Measurements from ENCODE around the gene APOA4. TPM values are rescaled to one million over a fixed set of nuclear protein-coding genes. Genes with fewer than 3 reads are reported as not detected.

Gene APOA4
- total and polyA plus RNA-seq, 2 of the 13 experiments (the other 11 are each of a cell fraction or from before 2014, with no cell fraction given): 3.8 to 7.2 TPM

DNA sequence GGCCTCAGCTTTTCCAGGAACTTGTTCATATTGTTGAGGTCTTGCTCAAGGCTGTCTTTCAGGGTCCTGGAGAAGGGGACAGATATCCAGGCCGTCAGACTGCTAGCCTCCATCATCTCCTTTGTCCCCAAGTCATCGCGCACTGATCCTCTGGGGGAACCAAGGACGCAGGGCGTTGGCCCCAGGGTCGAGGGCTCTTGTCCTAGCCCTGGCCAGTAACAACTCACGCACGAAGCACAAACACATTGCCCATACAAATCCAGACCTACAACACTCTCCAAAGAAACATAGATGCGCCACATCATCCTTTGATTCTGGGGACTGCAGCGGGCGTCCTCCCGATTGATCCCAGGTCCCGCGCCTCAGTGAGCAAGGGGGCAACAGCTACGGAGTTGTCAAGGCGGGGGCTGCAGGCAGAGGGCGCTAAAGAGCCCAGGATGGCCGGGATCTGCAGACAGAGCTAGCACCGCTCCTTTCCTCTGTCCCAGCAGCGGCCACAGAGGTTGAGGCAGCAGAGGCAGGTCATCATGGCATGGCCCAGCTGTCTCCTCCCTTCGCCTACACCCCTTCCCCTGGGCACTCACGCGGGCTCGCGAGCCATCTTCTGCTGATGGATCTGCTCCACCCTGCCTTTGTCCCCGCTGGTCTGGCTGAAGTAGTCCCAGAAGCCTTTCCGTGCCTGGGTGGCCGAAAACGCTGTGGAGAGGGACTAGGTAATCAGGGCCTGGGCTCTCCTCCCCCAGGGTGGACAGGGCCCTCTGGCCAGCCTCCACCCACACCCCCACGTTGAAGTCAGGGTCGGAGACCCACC lies 31.9 kb downstream of the APOA4 start (continued):
- no peak for TF ChIP-seq SOX13 (IDR thresholded peaks at IDR 0.05)
- peak in 1 of 2 experiments; percentile 49; a peak in 1 of 4 replicates for TF ChIP-seq SOX13 (CRISPR knock-in tag; conservative IDR thresholded peaks at IDR 0.05 in 1 of 2, IDR thresholded peaks at IDR 0.05 in 1 of 2)
- TF ChIP-seq SRSF9 (IDR thresholded peaks at IDR 0.05; ENCODE audit: borderline replicate concordance, insufficient read depth, low read depth, low read length, poor library complexity, severe bottlenecking): no peak
- TF ChIP-seq GTF2F1 (IDR thresholded peaks at IDR 0.05; ENCODE audit: low read length): no peak
- TF ChIP-seq ZNF570 (CRISPR knock-in tag; IDR thresholded peaks at IDR 0.05; ENCODE audit: borderline replicate concordance): no peak
- no peak for TF ChIP-seq ZNF878 (CRISPR knock-in tag; IDR thresholded peaks at IDR 0.05)
- TF ChIP-seq PPARG (CRISPR knock-in tag; conservative IDR thresholded peaks at IDR 0.05): peak; percentile 44; the same call in 1 of the 2 replicates
- peak; percentile 65; the same call in 1 of the 2 replicates for TF ChIP-seq ZNF772 (CRISPR knock-in tag; IDR thresholded peaks at IDR 0.05)
- TF ChIP-seq, protein P1, sequence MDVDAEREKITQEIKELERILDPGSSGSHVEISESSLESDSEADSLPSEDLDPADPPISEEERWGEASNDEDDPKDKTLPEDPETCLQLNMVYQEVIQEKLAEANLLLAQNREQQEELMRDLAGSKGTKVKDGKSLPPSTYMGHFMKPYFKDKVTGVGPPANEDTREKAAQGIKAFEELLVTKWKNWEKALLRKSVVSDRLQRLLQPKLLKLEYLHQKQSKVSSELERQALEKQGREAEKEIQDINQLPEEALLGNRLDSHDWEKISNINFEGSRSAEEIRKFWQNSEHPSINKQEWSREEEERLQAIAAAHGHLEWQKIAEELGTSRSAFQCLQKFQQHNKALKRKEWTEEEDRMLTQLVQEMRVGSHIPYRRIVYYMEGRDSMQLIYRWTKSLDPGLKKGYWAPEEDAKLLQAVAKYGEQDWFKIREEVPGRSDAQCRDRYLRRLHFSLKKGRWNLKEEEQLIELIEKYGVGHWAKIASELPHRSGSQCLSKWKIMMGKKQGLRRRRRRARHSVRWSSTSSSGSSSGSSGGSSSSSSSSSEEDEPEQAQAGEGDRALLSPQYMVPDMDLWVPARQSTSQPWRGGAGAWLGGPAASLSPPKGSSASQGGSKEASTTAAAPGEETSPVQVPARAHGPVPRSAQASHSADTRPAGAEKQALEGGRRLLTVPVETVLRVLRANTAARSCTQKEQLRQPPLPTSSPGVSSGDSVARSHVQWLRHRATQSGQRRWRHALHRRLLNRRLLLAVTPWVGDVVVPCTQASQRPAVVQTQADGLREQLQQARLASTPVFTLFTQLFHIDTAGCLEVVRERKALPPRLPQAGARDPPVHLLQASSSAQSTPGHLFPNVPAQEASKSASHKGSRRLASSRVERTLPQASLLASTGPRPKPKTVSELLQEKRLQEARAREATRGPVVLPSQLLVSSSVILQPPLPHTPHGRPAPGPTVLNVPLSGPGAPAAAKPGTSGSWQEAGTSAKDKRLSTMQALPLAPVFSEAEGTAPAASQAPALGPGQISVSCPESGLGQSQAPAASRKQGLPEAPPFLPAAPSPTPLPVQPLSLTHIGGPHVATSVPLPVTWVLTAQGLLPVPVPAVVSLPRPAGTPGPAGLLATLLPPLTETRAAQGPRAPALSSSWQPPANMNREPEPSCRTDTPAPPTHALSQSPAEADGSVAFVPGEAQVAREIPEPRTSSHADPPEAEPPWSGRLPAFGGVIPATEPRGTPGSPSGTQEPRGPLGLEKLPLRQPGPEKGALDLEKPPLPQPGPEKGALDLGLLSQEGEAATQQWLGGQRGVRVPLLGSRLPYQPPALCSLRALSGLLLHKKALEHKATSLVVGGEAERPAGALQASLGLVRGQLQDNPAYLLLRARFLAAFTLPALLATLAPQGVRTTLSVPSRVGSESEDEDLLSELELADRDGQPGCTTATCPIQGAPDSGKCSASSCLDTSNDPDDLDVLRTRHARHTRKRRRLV (CRISPR knock-in tag; IDR thresholded peaks at IDR 0.05): no peak
- no peak for TF ChIP-seq ZNF431 (CRISPR knock-in tag; IDR thresholded peaks at IDR 0.05; ENCODE audit: borderline replicate concordance, low read depth)
- 0 out of 2 replicates have a peak, but pooled peaks have one; percentile 4 for TF ChIP-seq ZNF546 (CRISPR knock-in tag; conservative IDR thresholded peaks at IDR 0.05)
- no peak for TF ChIP-seq NCOA1 (CRISPR knock-in tag; IDR thresholded peaks at IDR 0.05)
- TF ChIP-seq ZNF263 (CRISPR knock-in tag; IDR thresholded peaks at IDR 0.05): peak; percentile 81
- TF ChIP-seq CHCHD3 (CRISPR knock-in tag; IDR thresholded peaks at IDR 0.05): no peak
- TF ChIP-seq, protein P2, sequence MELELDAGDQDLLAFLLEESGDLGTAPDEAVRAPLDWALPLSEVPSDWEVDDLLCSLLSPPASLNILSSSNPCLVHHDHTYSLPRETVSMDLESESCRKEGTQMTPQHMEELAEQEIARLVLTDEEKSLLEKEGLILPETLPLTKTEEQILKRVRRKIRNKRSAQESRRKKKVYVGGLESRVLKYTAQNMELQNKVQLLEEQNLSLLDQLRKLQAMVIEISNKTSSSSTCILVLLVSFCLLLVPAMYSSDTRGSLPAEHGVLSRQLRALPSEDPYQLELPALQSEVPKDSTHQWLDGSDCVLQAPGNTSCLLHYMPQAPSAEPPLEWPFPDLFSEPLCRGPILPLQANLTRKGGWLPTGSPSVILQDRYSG (CRISPR knock-in tag; IDR thresholded peaks at IDR 0.05): no peak
- TF ChIP-seq, protein P3, sequence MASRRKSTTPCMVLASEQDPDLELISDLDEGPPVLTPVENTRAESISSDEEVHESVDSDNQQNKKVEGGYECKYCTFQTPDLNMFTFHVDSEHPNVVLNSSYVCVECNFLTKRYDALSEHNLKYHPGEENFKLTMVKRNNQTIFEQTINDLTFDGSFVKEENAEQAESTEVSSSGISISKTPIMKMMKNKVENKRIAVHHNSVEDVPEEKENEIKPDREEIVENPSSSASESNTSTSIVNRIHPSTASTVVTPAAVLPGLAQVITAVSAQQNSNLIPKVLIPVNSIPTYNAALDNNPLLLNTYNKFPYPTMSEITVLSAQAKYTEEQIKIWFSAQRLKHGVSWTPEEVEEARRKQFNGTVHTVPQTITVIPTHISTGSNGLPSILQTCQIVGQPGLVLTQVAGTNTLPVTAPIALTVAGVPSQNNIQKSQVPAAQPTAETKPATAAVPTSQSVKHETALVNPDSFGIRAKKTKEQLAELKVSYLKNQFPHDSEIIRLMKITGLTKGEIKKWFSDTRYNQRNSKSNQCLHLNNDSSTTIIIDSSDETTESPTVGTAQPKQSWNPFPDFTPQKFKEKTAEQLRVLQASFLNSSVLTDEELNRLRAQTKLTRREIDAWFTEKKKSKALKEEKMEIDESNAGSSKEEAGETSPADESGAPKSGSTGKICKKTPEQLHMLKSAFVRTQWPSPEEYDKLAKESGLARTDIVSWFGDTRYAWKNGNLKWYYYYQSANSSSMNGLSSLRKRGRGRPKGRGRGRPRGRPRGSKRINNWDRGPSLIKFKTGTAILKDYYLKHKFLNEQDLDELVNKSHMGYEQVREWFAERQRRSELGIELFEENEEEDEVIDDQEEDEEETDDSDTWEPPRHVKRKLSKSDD (CRISPR knock-in tag; IDR thresholded peaks at IDR 0.05; ENCODE audit: low read depth): no peak
- TF ChIP-seq SP2 (CRISPR knock-in tag; IDR thresholded peaks at IDR 0.05): no peak; the same call in 1 of the 2 replicates
- TF ChIP-seq ZNF24 (IDR thresholded peaks at IDR 0.05): no peak
- TF ChIP-seq, protein P4, sequence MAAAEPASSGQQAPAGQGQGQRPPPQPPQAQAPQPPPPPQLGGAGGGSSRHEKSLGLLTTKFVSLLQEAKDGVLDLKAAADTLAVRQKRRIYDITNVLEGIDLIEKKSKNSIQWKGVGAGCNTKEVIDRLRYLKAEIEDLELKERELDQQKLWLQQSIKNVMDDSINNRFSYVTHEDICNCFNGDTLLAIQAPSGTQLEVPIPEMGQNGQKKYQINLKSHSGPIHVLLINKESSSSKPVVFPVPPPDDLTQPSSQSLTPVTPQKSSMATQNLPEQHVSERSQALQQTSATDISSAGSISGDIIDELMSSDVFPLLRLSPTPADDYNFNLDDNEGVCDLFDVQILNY (CRISPR knock-in tag; conservative IDR thresholded peaks at IDR 0.05): no peak
- 0 out of 2 replicates have a peak, but pooled peaks have one; percentile 33 for TF ChIP-seq GZF1 (CRISPR knock-in tag; IDR thresholded peaks at IDR 0.05)

Measured in HepG2 (cell line).